Central memory CD4-positive, alpha-beta T cell (primary cell): ENCODE results near the gene MAST3.
"Not testable (repeated sequence)": the region's sequence is repeated elsewhere in the genome, so short reads cannot be mapped to it uniquely, and the experiment has no call there.

ENCODE experiments used
- DNase-seq: peaks from one replicate; pipeline ENCODE4 v3.0.0; 2022

The MAST3 gene

DNA sequence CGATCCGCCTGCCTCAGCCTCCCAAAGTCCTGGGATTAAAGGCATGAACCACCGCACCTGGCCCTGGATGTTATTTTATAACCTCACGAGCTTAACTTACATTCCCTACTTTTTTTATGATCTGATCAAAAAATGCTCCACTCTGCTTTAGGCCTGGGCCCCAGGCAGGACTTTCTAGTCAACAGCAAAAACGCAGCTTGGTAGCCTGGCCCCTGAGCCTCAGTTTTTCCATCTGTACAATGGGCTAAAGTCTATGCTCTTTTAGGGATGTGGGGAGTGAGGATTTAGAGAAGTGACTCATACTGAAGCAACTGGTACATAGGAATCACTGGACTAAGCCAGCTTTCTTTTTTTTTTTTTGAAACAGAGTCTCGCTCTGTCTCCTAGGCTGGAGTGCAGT, 43.5 kb downstream of the MAST3 start:
- DNase-seq: no peak

DNA sequence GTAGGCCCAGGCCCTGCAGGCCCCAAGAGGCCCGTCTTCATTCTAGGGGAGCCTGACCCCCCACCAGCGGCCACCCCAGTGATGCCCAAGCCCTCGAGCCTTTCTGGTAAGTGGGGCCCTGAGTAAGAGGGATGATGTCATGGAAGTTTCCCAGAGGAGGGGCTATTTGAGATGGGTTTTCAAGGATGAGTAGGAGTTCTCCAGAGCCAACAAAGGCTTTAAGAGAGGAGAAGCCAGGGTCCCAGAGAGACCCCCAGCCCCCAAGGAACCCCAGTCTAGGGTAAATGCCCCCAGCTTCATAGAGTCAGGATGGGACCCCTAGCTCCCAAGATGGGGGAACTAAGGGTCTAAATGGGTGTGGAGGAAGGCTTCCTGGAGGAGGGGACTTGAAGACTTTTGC, 46.3 kb downstream of the MAST3 start:
- DNase-seq: no peak

DNA sequence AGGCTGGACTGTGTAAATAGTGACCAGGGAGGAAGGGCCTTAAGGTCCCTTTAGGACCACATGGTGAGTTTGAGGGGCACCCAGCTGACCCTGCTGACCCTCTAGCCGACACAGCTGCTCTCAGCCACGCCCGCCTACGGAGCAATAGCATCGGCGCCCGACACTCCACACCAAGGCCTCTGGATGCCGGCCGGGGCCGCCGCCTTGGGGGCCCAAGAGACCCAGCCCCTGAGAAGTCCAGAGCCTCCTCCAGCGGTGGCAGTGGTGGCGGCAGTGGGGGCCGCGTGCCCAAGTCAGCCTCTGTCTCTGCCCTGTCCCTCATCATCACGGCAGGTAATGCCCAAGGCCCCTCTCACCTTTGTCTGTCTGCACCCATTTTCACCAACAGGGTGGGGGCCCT, 46.8 kb downstream of the MAST3 start:
- DNase-seq: no peak

DNA sequence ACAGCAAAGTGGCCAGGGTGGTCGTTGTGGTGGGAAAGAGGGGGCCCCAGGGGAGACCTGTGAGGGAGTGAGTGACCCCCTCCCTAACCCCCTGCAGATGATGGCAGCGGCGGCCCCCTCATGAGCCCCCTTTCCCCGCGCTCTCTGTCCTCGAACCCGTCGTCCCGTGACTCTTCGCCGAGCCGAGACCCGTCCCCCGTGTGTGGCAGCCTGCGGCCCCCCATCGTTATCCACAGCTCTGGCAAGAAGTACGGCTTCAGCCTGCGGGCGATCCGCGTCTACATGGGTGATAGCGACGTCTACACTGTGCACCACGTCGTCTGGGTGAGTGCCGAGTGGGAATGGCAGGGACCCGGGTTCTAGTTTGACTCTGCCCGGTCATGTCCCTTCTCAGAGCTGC, 47.3 kb downstream of the MAST3 start:
- DNase-seq: no peak

DNA sequence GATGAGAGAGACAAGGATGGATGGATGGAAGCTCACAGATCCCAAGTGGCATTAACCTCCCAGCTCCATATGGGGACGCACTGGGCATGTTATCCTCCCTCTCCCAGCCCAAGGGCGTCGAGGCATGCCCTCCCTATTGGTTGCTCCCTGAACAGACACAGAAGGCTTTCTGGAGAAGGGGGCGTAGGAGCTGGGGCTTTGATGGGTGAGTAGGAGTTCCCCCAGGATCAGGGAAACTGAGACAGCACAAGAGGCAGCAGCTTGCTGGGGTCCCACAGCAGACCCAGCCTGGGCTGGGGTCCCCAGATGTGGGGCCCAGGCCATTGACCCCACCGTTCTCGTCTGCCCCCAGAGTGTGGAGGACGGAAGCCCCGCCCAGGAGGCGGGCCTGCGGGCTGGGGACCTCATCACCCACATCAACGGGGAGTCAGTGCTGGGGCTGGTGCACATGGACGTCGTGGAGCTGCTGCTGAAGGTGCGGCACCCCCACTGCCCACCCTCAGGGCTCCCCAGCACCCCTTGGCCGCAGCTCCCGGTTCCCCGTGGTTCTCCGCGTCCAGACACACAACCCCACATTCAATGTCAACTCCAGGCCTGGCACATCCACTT, 47.9 kb downstream of the MAST3 start:
- no peak for DNase-seq

DNA sequence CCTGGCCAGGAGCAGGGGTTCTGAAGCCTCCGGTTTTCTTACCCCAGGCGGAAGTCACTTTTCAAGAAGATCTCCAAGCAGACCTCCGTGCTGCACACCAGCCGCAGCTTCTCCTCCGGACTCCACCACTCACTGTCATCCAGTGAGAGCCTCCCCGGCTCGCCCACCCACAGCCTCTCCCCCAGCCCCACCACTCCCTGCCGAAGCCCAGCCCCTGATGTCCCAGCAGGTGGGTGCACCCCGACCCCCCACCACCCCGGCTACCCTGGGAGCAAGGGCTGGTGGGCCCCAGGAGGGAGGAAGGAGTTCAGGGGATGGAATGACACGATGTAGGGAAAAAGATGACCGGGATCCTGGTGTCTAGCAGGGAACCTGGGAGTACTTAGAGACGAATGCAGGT, 49.8 kb downstream of the MAST3 start:
- DNase-seq: no peak

DNA sequence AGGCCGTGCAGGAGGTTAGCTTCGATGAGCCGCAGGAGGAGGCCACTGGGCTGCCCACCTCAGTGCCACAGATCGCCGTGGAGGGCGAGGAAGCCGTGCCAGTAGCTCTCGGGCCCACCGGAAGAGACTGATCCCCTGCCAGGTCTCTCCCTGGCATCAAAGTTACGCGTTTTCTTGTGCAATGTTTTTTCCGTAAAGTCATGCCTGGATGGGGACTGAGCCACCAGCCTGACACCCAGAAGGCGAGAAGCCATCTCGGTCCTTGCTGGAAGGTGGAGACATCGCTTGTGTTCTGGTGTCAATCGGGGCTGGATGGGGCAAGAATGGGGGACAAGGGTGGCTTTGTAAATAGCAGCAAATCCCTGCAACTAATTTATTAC, 52.0 kb downstream of the MAST3 start:
- DNase-seq: no peak

DNA sequence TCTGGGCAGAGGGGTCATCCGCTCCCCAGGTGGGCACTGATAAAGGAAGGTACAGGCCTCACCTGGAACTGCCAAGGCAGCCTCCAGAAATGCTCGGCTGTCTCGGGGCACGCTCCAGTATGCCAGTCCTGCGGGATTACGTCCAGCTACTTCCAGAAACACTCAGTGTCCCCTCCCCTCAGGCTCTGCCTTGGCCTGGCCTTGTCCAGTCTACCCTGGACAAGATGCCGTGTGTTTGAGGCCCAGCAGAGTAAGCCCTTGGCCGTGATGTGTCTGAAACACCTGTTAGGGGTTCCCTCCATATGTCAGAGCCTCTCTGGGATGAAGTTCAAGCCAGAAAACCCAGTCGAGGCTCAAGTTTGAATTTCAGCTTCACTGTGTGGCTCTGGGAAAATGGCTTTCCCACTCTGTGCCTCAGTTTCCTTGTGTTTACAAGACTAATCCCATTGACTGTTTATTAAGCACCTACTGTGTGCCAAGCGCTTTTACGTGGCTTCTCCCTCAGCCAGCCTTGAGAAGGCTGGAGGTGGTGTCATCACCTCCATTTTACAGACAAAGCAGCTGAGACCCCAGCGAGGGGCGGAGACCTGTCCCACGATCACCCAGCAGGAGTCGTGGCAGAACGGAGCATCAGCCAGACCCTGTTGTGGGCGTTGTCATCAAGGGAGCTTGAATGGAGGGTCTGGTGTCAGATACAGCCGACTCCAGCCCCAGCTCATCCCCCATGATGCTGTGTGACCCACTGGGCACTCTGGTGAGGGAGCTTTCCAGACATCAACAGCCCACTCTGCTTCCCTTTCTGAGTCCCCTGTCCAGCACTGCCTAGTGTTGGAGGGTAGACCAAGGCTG, 53.4 kb downstream of the MAST3 start:
- DNase-seq: no peak

DNA sequence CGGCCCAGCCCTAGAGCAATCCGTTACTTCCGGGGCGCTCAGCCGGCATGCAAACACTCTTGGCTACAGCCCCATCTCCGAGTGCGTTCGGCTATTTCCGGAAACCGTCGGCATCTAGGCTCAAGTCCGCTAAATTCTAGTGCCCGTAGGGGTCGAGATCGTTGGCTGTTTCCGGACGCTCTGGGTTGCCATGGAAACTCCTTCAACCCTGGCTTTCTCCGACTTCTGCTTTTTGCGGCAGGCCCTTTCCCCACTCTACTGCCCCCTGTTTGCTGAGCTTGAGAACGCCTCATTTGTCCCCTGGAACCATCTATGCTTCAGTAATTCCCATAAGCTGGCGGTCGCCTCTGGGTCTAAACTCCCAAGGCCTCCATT, 54.9 kb downstream of the MAST3 start:
- peak; percentile 96 for DNase-seq

DNA sequence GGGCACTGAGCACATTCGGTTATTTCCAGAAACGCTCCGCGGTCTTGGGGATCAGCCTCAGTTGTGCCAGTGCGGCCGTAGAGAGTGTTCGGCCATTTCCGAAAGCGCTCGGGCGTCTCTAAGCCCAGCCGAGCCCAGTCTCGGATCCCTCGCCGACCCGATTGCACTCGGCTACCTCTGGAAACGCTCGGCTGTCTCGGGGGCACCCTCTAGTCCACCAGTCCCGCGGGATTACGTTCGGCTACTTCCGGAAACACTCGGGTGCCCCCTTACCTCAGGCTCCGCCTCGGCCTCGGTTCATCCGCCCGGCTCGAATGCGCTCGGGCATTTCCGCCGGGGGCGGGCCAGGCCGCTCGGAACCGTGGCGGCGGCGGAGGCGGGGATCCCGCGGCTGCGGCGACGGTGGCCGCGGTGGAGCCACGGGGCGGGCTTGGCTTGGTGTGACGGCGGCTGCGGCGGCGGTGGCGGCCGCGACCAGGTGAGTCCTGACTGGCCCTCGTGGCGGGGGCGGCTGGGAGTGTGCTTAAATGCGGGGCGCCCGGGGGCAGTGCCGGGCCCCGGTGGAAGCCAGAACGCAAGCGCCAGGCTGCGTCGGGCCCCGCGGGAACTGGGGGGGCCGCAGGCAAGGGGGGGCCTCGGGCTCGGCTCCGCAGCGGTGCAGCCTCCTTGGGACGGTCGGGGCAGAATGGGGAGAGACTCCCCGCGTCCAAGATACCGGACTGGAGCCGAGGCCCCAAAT, 55.4 kb downstream of the MAST3 start, which contains the start of gene PIK3R2:
PIK3R2 (plus strand) TSS at position 347 of the 739 bp plus-strand sequence. CDS start 2,717 bp downstream, outside the sequence.
- peak; percentile 100 for DNase-seq

DNA sequence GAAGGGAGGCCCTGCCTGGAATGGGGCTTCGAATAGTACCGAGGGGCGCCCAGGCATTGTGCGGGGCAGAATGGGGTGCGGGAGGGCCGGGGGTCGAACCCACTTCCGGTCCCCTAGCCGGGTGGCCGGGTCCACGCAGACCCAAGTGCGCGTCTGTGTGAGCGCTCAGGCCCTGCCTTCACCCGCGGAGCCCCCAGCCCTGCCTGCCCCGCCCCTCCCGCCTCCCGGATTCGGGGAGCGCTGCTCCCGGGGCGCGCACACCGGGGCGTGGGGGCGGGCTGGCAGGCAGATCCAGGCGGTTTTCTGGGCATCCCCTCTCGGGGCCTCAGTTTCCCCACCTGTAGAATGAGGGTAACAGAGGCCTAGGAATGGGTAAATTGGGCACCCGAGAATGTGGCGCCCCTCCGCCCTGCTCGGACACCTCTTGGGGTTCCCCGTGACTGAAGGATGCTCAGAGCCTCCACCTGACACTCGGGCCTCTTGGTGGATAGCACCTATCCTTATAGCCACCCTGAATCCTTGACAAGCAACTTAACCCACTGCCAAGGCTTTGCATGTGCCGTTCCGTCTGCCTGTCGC, 56.1 kb downstream of the MAST3 start:
- no peak for DNase-seq

DNA sequence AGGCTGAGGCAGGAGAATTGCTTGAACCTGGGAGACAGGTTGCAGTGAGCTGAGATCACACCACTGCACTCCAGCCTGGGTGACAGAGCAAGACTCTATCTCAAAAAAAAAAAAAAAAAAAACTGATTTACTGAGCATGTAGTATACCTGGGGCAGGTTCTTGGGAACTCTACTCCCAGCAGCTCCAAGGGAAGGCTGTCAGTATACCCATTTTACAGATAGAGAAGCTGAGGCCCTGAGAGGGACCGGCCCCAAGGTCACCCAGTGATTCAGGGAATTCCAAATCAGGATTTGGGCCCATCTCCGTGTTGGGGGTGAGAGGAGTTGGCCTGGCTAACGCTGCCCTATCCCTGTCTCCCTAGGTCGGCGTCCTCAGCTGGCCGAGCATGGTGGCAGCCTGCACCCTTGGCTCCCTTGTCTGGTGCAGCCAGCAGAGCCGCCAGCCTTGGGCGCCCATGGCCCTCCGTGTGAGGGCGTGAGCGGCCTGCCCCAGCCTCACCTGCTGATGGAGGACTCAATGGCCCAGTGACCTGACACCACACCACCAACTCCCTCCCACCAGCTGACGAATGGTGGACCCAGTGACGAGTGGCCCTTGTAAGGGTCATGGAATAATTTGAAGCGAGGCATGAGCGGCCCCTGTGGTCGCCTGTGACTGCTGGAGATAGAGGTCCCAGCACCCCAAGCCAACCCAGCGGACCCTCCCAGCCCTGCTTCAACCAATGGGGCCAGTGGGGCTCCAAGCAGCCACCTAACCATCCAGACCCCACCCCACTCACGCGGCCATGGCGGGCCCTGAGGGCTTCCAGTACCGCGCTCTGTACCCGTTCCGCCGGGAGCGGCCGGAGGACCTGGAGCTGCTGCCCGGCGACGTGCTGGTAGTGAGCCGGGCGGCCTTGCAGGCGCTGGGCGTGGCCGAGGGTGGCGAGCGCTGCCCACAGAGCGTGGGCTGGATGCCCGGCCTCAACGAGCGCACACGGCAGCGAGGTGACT, 57.8 kb downstream of the MAST3 start:
- no peak for DNase-seq

DNA sequence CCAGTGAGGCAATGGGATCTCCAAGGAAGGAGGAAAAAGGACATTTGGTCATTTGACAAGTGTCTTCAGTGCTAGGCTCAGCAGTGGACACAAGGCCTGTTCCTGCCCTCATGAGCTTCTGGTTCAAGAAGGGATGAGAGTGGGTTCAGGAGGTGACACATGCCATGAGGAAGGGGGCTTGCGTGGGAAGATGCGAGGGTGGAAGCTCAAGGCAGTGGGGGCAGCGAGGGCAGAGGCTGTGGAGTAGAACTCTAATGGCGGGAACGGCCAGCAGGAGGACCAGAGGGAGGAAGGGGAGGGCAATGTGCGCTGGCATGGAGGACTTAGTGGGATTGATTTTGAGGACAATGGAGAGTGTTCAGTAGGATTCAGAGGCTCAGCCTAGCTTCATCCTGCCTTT, 58.7 kb downstream of the MAST3 start:
- no peak for DNase-seq

DNA sequence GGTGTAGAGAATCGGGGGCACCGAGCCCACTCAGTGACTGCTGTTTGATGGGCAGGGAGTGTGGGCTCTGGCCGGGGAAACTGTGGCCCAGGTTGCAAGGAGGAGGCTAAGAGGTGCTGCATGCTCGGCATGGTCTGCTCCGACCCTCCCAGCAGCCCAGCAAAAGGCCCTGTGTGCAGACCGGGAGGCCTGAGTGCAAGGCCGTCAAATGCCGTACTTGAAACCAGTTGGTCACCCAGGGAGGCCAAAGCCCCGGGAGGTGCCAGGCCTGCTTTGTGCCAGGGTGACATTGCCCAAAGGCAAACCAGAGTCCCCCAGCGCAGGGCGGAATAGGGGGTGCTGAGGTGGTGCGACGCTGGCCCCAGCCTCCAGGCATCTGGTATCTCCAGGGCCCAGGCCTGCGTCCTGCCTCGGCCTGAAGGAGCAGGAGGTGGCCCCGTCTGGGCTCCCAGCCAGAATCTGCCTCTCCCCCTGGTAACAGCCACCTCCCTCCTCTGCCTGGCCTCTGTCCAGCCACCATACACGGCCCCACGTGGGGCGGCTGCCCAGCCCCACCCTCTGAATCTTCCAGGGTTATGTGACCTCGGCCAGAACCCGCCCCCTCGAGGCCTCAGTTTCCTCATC, 59.4 kb downstream of the MAST3 start:
- DNase-seq: no peak

DNA sequence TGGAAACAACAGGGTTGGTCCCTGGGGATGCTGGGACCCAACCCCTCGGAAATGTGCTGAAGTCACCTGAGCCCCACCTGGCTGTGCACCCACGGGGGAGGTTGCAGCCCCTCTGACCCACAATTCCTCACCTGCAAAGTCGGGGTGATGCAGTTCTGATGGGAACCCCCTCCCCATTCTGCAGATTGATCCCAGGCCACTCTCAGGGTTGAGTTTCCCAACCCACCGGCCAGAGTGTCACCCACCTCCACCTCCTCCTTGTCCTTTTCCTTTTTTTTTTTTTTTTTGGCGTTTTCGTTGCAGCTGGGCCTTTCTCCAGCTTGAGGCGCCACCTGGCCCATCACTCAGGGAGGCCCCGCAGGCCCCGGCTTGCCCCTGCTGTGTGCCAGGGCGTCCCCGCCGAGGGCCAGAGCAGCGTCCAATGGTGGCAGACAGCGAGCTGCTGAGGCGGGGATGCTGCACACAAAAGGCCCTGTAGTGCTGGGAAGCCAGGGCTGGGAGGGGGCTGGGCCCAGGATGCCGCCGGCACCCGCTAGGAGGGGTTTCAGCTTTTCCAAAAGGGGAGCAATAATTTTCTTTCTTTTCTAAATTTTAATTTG, 60.0 kb downstream of the MAST3 start:
- DNase-seq: no peak

DNA sequence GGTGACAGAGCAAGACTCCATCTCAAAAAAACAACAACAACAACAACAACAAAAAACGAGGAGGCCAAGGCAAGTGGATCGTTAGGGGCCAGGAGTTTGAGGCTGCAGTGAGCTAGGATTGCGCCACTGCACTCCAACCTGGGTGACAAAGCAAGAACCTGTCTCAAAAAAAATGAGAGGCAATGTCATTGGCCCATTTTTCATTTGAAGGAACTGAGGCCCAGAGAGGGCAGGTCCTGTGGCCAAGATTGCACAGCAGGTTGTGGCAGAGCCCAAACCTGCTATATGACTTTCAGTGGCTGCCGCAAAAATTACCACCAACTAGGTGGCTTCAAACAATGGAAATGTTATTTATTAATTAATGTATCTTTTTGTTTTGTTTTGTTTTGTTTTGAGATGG, 60.9 kb downstream of the MAST3 start:
- DNase-seq: no peak

DNA sequence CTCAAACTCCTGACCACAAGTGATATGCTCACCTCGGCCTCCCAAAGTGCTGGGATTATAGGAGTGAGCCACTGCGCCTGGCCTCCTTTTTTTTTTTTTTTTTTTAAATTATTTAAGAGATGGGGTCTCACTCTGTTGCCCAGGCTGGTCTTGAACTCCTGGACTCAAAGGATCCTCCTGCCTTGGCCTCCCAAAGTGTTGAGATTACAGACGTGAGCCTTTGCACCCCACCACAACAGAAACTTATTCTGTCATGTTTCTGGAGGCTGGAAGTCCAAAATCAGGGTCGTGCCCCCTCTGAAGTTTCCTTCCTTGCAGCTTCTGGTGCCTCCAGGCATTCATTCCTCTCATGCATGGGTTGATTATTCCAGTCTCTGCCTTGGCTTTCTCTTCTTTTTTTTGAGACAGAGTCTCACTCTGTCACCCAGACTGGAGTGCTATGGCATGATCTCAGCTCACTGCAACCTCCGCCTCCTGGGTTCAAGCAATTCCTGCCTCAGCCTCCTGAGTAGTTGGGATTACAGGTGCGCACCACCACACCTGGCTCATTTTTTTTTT, 61.6 kb downstream of the MAST3 start:
- DNase-seq: not testable (repeated sequence)

DNA sequence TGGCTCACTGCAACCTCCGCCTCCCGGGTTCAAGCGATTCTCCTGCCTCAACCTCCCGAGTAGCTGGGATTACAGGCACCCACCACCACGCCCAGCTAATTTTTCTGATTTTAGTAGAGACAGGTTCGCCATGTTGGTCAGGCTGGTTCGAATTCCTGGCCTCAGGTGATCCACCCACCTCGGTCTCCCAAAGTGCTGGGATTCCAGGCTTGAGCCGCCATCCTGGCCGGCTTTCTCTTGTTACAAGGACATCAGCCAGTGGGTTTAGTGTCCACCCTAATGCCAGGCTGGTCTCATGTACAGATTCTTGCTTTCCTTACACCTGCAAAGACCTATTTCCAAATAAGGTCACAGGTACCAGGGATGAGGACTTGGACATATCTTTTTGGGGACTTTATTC, 62.2 kb downstream of the MAST3 start:
- DNase-seq: no peak

DNA sequence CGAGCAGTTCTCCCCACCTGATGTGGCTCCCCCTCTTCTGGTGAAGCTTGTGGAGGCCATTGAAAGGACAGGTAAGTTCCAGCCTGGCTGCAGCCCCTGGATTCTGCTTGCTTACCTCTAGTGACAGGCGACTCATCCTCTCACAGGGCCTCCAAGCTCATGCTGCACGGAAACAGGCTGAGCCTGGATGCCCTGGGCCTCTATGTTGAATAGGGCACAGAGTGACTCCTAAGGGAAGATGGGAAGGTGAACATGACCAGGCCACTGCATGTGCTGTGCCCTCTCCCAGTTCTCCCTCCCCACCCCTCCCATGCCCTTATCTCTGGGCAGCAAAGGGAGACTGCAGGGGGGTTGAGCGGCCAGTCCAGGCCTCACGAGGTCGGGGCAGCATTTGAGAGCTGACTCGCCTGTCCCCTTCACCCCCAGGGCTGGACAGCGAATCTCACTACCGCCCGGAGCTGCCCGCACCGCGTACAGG, 63.0 kb downstream of the MAST3 start:
- no peak for DNase-seq

DNA sequence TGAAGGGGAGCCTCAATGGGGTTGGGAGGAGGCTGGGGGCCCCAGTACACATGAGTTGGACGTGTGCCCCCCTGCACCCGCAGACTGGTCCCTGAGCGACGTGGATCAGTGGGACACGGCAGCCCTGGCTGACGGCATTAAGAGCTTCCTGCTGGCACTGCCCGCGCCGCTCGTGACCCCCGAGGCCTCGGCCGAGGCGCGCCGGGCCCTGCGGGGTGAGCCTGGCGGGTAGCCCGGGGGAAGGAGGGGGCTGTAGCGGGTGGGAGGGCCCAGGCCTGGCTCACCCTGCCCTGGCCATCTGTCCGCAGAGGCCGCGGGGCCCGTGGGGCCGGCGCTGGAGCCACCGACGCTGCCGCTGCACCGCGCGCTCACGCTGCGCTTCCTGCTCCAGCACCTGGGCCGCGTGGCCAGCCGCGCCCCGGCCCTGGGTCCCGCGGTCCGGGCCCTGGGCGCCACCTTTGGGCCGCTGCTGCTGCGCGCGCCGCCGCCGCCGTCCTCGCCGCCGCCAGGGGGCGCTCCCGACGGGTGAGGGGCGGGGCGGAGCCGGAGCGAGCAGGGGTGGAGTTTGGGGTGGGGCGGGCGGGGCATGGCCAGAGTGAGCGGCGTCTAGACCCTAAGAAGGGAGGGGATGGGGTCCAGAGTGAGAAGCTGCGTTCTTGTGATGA, 63.5 kb downstream of the MAST3 start:
- peak; percentile 80 for DNase-seq
